OCI-LY7 (cell line): ENCODE measurements around the gene BANF1. TPM values are rescaled to one million over a fixed set of nuclear protein-coding genes. Genes with fewer than 3 reads are reported as not detected.

Source experiments
- BruUV-seq: library from RNA; stranded (reverse); fragments of 400-500 nt; replicated peaks from 2 replicates; lab custom pipeline; 2021; lab: Mats Ljungman, UMichigan
- CTCF ChIA-PET: fragments of 300-600 bp; sonication (Branson Sonifier 250); formaldehyde crosslinking; loops from one replicate; lab custom pipeline; 2022; ENCODE audit warnings: antibody characterized with exemption; ENCODE audit not compliant: unreplicated experiment; lab: Charles Lee
- POLR2A ChIA-PET: fragments of 300-600 bp; sonication (Branson Sonifier 250); formaldehyde crosslinking; loops from one replicate; lab custom pipeline; 2022; ENCODE audit warnings: antibody characterized with exemption; lab: Charles Lee
- DNase-seq: peaks from one replicate; pipeline ENCODE4 v3.0.0-alpha.2; 2015; ENCODE audit warnings: low spot score
- H2AFZ ChIP-seq: fragments of 200-600 bp; sonication (generic), shearing (Covaris generic); 2 replicates; pipeline ENCODE4 v1.6.1; 2014; ENCODE audit warnings: mild to moderate bottlenecking, antibody characterized with exemption, low read length, moderate library complexity
- H3K27ac ChIP-seq: fragments of 200-600 bp; sonication (generic); 2 replicates; pipeline ENCODE4 v1.5.1; 2014; ENCODE audit warnings: mixed run types, low read depth, mild to moderate bottlenecking, moderate library complexity, low read length, inconsistent platforms; ENCODE audit not compliant: poor library complexity, severe bottlenecking
- H3K36me3 ChIP-seq: fragments of 200-600 bp; sonication (generic); 2 replicates; pipeline ENCODE4 v1.6.1; 2014; ENCODE audit warnings: mild to moderate bottlenecking, antibody characterized with exemption, low read length, moderate library complexity, mixed read lengths; ENCODE audit not compliant: insufficient read depth
- H3K4me1 ChIP-seq: fragments of 200-600 bp; sonication (generic); 2 replicates; pipeline ENCODE4 v1.5.1; 2014; ENCODE audit warnings: mild to moderate bottlenecking, low read length; ENCODE audit not compliant: insufficient read depth, poor library complexity, severe bottlenecking
- H3K4me2 ChIP-seq: fragments of 200-600 bp; sonication (generic); 2 replicates; pipeline ENCODE4 v1.6.1; 2014; ENCODE audit warnings: mild to moderate bottlenecking, low read length
- H3K4me3 ChIP-seq: fragments of 200-600 bp; sonication (generic); 2 replicates; pipeline ENCODE4 v1.5.1; 2014; ENCODE audit warnings: mild to moderate bottlenecking, low read depth, low read length; ENCODE audit not compliant: poor library complexity, severe bottlenecking
- H3K79me2 ChIP-seq: fragments of 200-600 bp; sonication (generic); 2 replicates; pipeline ENCODE4 v1.6.1; 2016; ENCODE audit warnings: low read depth, mild to moderate bottlenecking, low read length, moderate library complexity, mixed read lengths; ENCODE audit not compliant: insufficient read depth
- H3K9me2 ChIP-seq: fragments of 200-600 bp; sonication (generic); 2 replicates; pipeline ENCODE4 v1.6.1; 2016; ENCODE audit warnings: mild to moderate bottlenecking, low read length, mixed read lengths; ENCODE audit not compliant: insufficient read depth
- H3K9me3 ChIP-seq: fragments of 200-600 bp; sonication (generic); 2 replicates; pipeline ENCODE4 v1.6.1; 2014; ENCODE audit warnings: mild to moderate bottlenecking, mixed run types, low read length, mixed read lengths
- H4K20me1 ChIP-seq: fragments of 200-600 bp; sonication (generic); 2 replicates; pipeline ENCODE4 v1.6.1; 2014; ENCODE audit warnings: mild to moderate bottlenecking, antibody characterized with exemption, low read length, moderate library complexity, mixed read lengths; ENCODE audit not compliant: insufficient read depth
- CTCF ChIP-seq: fragments of 200-600 bp; sonication (generic); conservative IDR thresholded peaks from 2 replicates; pipeline ENCODE4 v1.5.1; 2014; ENCODE audit warnings: mild to moderate bottlenecking, antibody characterized with exemption, low read length, moderate library complexity, mixed read lengths
- EZH2phosphoT487 ChIP-seq: fragments of 200-600 bp; sonication (generic); IDR thresholded peaks from 2 replicates; pipeline ENCODE4 v1.6.1; 2018; ENCODE audit warnings: low read depth, borderline replicate concordance, mild to moderate bottlenecking, mixed run types, antibody characterized with exemption, low read length, moderate library complexity, mixed read lengths
- intact Hi-C: fragments of 100-400 bp; cut with micrococcal nuclease; formaldehyde crosslinking; loops from one replicate; pipeline ENCODE4 v1.10.0; 2022; ENCODE audit not compliant: unreplicated experiment
- total RNA-seq, 2 experiments: library from RNA; depleted of rRNA in 1 of 2; stranded (reverse); fragments of >200 nt in 1 of 2; shearing (Covaris generic) in 1 of 2; gene quantifications; 2 replicates each; pipeline ENCODE4 v1.2.3, GENCODE V29; 2014 to 2022

BANF1 gene
- total RNA-seq, 2 experiments from 2014 or later: 82.2 to 317 TPM

DNA sequence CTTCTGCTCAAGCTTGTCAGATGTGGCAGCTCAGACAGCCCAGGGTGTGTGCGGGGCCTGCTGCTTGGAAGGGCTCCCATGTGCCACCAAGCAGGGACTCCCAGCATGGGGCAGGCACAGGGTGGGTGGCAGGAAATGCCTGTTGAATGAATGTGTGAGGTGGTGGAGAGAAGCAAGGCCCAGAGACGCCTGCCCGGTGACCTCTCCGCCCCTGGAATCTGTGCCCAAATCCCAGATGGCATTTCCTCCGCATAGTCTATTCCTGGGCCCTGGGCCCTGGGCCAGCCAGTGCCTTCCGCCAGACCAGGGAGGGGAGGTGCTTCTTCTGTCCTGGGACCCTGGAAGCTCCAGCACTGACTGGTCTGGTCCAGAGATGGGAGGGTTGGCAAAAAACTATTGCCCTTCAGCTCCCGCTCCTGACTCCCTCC lies 13.2 kb downstream of the BANF1 start:
- Histone ChIP-seq H2AFZ (no peak overlapping the region), H3K4me1 (no peaks in the 10 kb centered on the region), H3K27ac (no peak overlapping the region), H3K4me3 (no peak overlapping the region), H3K9me2 (no peaks in the 10 kb centered on the region), H3K79me2 (no peaks in the 10 kb centered on the region), H3K36me3 (no peaks in the 10 kb centered on the region), H4K20me1 (no peaks in the 10 kb centered on the region), H3K9me3 (no peaks in the 10 kb centered on the region), H3K4me2 (no peak overlapping the region)
- no TSS peak for BruUV-seq
- ChIA-PET CTCF (no interaction called here), POLR2A (no interaction called here)
- no peak for TF ChIP-seq EZH2phosphoT487
- TF ChIP-seq CTCF: no peak
- intact Hi-C loops: no loop called here
- DNase-seq: no peak

DNA sequence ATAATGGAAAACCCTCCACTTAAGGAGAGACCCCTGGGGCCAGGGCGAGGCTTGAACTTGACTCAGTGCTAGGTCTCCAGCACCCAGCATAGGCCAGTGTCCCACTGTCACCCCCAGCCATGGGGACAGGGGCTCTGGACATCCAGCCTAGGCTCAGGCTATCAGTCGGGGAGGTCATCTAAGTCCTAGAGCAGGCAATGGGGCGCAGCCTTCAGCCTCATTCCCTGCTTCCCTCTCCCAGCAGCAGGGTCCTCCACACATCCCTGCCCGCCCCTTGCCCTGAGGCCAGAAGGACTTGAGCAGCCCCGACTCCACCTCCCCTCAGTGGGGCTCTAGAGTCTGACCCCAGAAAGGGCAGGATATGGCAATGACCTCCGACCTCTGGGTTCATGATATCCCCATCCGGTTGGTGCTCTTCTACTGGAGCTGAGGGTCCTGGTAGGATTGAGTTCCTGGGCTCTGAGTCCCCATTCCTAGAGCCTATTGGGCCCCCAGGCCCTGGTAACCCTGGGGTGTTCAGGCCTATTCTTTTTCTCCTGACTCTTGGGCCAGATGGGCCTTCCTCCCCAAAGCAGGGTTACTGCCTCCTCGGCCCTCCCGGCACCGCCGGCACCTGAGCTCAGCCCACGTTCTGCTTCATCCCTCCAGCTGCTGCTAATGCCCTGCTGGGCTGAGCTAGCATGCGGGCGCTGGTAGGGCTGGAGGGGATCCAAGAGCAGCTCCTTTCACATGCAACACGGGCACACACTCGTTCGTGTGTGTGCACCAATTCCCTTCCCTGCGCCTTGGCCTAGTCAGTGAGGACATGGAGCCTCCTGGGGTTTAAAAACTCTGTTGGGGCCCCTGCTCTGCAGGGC lies 13.9 kb downstream of the BANF1 start:
- Histone ChIP-seq H3K9me3 (no peaks in the 10 kb centered on the region), H3K4me1 (no peaks in the 10 kb centered on the region), H3K36me3 (no peaks in the 10 kb centered on the region), H3K79me2 (no peaks in the 10 kb centered on the region), H3K9me2 (no peaks in the 10 kb centered on the region), H3K4me3 (no peak overlapping the region), H3K27ac (no peak overlapping the region), H4K20me1 (no peaks in the 10 kb centered on the region), H3K4me2 (no peak overlapping the region), H2AFZ (no peak overlapping the region)
- CTCF ChIA-PET: no interaction called here
- intact Hi-C loops: no loop called here
- no TSS peak for BruUV-seq
- POLR2A ChIA-PET: interaction anchor here (0.6 kb wide), 2 partner anchors 42 to 128 kb away, joined by 3 to 5 read pairs; partner anchors contain the start of gene FIBP
- DNase-seq: no peak
- no peak for TF ChIP-seq CTCF
- no peak for TF ChIP-seq EZH2phosphoT487

- POLR2A ChIA-PET: interaction anchor here (0.6 kb wide), 1 partner anchor 129 kb away, joined by 3 read pairs; the partner anchor contains the start of gene FIBP
- CTCF ChIA-PET: no interaction called here
- no peak overlapping the region for H3K27ac ChIP-seq
- no peak overlapping the region for H3K4me3 ChIP-seq
- H3K9me3 ChIP-seq: no peaks in the 10 kb centered on the region
- H3K4me2 ChIP-seq: no peak overlapping the region
- H3K4me1 ChIP-seq: no peaks in the 10 kb centered on the region
- no peaks in the 10 kb centered on the region for H3K79me2 ChIP-seq
- no peaks in the 10 kb centered on the region for H3K9me2 ChIP-seq
- DNase-seq: no peak
- H4K20me1 ChIP-seq: no peaks in the 10 kb centered on the region
- no peak overlapping the region for H2AFZ ChIP-seq
- no peak for TF ChIP-seq CTCF
- no TSS peak for BruUV-seq
- H3K36me3 ChIP-seq: no peaks in the 10 kb centered on the region
- intact Hi-C loops: no loop called here
Observed at GRCh38 chr11:66016793-66017177, 14.5 kb downstream of the BANF1 start.
